ENCODE results near the gene PRSS16.

PRSS16 gene

DNA sequence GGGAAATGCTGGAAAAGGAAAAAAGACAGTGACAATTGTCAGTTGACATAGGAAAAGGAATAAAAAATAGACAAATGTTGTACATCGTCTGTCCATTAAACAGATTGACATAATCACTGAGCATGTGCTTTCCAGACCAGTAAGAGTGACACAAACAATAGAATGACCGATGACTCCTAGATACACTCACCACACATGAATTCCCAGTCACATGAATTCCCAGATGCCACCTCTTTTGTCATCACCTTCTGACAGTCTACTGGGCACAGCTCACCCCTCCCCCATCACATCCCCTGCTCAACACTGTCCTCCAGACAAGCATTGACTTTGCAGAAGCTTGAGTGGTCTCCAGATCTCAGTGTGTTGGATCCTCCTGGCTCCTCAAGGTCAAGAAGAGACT is 38.6 kb downstream of the PRSS16 start:
- no peak for DNase-seq (ENCODE audit: low read depth)

DNA sequence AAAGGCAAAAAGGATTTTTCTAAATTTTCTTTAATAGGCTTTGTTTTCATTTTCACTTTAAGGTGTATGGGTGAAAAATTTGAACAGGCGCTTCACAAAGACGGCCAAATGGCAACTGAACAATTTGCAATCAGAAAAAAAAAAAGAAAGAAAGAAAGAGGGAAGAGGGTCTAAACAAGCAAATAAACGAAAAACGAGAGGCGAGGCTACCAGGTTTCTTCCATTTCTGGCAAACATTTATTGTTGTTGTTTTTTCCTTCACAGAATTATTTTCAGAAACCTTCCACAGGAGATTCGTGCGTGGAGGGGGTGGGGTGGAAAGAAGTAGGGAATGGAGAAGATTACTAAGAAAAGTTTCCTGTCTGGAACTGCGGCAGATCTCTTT is 40.2 kb downstream of the PRSS16 start:
- DNase-seq (ENCODE audit: low read depth) = no peak

DNA sequence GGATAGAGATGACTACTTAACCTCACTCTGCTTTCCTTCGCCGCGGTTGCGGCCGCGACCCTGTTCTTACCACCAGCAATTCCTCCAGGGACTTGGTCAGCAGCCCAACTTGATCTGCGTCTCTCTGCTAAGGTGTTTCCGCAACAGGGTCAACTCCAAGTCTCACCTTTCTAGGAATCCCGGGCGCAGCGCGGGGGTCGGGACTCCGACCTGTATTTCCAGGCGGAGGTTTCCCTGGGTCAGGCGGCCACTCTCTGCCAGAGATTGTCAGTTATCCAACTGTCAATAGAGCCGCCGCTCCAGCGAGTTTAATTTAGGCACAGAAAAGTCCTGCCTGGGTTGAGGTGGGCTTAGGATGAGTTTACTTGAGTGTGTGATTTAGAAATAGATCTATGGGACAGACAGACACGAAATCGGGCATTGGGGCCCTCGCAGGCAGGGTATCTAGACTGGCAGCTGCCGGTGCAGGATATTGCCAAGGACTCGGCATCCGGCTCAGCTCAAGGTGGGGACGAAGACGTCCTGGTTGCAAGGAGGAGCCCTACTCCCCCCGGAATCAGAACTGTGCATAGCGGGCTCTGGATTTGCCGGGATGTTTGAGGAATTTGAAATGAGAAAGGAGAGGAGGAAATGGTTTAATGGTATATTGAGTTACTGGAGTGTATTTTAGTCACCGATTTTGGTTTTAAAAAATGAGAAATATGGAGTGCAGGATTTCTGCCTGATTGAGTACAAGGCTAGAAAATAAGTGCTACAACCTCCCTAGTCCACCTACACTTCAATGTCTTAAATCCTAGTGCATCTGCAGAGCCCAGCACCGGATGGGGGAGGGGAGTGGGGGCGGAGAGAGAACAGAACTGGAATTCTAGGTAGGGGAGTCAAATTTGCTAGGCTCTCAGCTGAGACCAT is 40.9 kb downstream of the PRSS16 start:
- DNase-seq (ENCODE audit: low read depth) = no peak

DNA sequence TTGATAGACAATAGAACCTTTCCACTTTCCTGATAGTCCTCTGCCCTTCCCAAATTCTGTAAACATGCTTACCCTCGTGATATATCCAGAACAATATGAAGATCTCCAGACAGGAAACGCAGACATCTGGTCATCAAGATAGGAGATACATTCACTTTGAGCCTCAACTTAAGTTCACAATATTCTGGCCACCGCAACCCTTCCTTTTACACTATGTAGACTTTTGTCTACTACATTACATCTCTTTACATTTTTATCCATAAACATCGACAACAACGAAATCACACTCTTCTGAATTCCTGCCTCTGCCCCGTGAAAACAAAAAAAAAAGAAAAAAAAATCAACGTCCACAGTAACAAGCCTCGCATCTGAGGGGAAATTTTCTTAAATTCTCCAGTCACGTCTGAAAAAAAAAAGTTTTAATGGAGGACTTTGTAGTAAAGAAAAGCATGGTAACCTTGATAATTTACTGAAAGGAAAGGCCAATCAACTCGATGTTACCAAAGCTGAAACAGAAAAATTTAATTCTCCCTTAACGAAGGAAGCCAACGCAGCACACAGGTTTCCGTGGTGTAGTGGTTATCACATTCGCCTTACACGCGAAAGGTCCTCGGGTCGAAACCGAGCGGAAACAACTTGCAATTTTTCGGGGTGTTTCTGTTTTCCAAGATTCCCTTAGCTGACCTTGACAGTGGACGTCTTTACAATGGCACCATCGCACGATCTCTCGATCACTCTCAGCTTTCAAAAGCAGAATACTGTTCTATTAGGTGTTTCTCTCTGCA is 42.8 kb downstream of the PRSS16 start:
- DNase-seq (ENCODE audit: low read depth) = peak; percentile 12

DNA sequence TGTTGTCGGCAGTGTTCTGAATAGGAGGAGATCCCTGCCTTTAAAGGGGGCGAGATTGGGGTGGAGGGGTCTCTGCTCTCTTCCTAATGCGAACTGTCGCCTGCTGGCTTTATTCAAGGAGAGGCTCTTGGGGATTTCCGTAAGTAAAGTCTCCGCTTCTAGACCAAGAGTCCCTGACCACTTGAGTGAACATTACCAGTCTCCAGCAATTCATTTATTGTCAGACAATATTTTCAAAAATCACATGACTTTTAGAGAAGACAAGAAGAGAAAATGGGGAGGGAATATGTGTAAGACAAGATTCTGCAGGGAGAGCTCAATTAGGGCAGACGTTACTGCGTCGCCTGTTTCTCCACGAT is 43.3 kb downstream of the PRSS16 start:
- DNase-seq (ENCODE audit: low read depth) = no peak

DNA sequence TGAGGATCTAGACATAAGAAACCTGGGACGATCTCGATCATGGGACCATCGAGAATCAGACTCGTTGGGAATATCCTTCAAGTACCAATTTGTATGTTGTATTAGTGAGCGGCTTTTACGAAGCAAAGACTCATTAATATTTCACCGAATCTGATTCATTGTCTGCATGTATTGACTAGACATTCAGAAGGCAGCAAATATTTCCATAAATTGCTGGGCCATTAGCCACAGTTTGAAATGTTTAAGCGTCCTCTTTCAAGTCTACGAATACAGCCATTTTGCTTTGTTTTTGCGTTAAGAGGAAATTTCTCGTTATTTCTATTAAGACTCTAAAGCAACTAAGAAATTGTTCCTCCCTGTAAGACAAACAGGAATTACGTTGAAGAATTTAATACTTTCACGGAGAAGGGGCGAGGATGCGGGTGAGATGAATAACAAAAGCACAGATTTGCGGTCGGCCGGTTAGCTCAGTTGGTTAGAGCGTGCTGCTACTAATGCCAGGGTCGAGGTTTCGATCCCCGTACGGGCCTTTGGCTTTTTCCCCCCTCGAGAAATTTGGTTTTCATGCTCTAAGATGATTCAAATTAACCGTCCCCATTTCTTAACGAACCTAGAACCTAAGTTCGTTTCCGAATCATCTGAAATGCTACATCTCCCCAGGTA is 46.1 kb downstream of the PRSS16 start:
- DNase-seq (ENCODE audit: low read depth) = peak; percentile 64

DNA sequence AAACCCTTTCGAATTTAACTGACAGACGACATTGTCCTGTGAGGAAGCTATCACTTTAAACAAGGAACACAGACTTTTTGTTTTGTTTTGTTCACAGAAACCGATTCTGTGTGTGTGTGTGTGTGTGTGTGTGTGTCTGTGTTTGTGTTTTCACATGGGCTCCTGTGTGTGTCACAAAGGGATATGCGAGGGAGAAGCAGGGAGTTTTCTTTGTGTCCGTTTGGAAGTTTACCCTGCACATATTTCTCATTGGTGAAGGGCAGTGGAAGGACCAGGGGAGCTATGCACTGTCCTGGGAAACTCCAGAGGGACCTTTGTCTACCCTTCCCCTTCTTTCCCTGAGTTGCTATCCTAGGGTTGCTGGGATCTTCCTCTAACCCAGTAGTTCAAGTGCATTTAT is 46.9 kb downstream of the PRSS16 start:
- DNase-seq (ENCODE audit: low read depth) = no peak

DNA sequence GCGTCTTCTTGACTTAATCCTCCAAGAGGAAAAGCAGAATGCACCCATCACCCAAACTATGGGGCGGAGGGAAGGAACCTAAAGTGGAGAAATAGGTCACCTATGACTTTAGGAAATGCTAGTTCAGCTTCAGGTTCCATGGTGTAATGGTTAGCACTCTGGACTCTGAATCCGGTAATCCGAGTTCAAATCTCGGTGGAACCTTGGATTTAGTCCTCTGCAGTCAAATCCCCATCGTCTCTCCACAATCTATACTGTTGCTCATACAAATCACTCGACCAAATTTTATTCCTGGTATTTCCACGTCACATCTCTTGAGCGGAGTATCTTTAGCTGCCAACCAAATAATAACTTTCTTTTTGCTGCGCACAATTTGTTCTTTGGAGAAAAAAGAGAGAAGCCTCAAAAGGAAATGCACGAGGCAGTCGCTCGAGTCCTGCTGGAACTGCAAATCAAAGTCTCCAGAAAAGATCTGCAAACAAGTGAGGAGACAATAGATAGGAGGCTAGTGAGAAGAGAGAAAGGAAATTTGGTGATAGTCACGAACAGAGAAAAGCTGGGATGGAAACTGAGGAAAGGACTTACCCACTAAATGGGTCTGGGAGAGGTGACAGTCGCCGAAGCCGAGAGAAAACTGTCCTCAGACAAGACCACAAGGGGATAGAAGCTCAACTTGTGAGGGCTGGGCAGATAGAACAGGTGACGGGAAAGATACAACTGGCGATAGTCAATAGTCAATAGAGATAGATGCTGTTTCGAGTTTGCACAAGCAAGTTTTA is 48.0 kb downstream of the PRSS16 start:
- DNase-seq (ENCODE audit: low read depth) = peak; percentile 73

DNA sequence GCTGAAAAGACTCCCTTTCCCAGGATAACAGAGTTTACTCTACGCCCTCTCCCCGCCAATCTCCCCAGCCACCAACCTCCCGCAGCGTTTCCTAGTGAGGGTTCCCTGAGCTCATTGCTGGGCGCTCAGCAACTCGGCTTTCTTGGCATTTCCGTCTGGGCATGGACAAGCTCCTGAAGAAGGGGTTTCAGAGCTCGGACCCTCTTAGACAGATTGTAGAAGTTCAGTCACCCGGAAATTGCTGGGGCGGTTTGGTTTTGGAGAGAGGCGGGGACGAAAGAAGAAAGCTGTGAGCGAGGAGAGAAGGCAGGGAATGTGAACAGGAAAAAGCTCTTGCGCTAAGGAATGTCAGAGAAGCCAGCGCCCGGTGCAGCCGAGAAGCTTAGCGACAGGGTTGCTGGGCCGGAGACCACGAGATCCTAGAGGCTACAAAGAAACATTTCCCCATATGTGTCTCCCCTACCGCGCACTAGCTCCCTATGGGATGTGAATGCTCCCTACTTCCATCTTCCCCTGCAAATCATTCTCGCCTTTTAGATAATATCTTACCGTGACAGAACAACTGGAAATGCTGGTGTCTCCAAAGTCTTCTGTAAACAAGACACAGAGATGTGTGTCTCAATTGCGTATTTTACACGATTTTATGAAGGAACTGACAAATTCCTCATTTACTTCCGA is 48.7 kb downstream of the PRSS16 start:
- peak; percentile 62 for DNase-seq (ENCODE audit: low read depth)

DNA sequence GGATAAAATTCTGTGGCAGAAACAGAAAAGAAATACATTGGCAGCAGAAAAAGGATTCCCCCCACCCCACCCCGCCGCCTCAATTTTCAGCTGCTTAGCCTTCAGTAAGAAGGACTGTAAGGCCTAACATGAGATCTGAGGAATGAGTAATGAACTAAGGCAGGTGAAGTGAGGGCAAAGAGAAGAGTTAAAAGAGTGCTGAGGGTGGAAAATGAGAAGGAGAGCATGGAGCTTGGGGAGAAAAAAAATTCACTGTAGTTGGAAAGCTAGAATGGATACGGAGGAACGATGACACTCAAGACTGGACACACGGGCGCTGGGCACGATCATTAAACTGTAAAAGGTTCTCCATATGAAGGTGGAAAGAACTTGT is 50.0 kb downstream of the PRSS16 start:
- DNase-seq (ENCODE audit: low read depth) = no peak

DNA sequence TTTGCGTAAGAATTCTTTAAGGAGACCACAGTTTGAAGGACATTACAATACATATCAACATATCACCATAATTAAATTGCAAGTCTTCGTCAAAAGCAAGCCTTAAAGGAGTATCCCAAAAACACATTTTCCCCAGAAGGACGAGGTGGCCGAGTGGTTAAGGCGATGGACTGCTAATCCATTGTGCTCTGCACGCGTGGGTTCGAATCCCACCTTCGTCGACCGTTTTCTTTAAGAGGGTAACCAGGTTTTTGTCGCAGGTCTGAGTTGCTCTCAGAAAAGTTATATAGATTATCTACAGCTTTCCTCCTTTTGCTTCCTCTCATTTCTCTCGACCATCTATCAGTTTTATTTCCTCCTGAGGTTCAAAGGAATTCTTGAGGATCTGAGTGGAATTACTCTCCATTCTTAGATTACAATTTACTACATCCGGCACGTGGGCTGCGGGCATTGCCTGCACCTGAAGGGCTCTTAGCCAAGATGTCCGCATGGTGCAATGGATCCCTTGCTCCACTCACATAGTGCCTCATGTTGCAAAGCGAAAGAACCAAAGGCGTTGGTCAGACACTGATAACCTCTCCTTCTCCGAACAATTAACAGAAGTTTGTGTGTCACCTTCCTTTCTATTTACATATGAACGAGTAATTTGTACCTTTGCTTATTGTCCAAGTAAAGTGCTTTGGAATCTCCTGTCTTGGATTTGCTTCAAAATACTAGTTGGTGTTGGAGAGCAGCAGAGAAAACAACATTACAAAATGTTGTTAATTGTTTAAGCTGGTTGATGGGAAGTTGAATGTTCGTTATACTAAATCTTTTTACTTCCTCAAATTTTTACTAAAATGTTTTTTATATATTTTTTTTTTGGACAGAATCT is 50.6 kb downstream of the PRSS16 start:
- DNase-seq (ENCODE audit: low read depth) = peak; percentile 60

DNA sequence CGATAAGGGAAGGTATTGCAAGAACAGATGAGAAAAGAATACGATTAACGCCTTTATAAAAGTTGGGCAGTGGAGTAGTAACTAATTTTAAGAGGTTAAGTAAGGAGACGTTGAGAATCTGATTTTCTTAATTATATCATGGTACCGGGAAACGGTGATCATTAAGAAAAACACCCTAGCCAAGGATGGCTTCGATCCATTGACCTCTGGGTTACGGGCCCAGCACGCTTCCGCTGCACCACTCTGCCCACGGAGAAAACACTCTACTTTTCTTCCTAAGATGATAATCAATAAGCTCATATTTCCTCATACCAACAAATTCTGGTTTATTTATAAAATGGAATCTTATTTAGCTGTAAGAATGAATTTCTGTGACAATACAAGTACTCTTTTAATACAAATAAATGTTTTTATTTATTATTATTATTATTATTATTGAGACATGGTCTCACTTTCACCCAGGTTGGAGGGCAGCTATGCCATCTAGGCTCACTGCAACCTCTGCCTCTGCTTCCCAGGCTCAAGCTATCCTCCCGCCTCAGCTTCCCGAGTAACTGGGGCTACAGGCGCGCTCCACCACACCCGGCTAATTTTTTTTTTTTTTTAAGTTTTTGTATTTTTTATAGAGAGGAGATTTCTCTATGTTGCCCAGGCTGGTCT is 56.2 kb downstream of the PRSS16 start:
- no peak for DNase-seq (ENCODE audit: low read depth)
